Thyroid gland (tissue), 4 donors: ENCODE data around the gene SLC25A18. TPM values are rescaled to one million over a fixed set of nuclear protein-coding genes. Genes with fewer than 3 reads are reported as not detected.

Experiments used
- DNase-seq, 2 donors: peaks; one replicate each; pipeline ENCODE4 v3.0.0-alpha.2; 2019
- H3K27ac ChIP-seq, 3 donors: fragments of 200-600 bp; sonication (generic); 1 replicate in 2 of 3; 2 replicates in 1 of 3; pipeline ENCODE4 v1.5.1; 2016 to 2019; ENCODE audit warnings: mild to moderate bottlenecking in 1 of 3, moderate library complexity in 1 of 3
- H3K27me3 ChIP-seq: fragments of 200-600 bp; sonication (generic); one replicate; pipeline ENCODE4 v1.5.1; 2019
- H3K36me3 ChIP-seq, 2 donors: fragments of 200-600 bp; sonication (generic); one replicate each; pipeline ENCODE4 v1.5.1; 2016 to 2019
- H3K4me1 ChIP-seq, 2 donors: fragments of 200-600 bp; sonication (generic); one replicate each; pipeline ENCODE4 v1.5.1; 2017 to 2019
- H3K4me3 ChIP-seq, 3 donors: fragments of 200-600 bp; sonication (generic); replicated peaks in 1 of 3; 1 replicate in 2 of 3; 2 replicates in 1 of 3; pipeline ENCODE4 v1.5.1; 2016; ENCODE audit warnings: mild to moderate bottlenecking in 1 of 3
- H3K9me3 ChIP-seq: fragments of 200-600 bp; sonication (generic); one replicate; pipeline ENCODE4 v1.5.1; 2017
- CTCF ChIP-seq, 6 experiments: fragments of 200-600 bp in 3 of 6; fragments of 450-650 bp in 3 of 6; sonication (generic) in 3 of 6; IDR thresholded peaks; one replicate each; pipeline ENCODE4 v1.5.1; 2016 to 2019; ENCODE audit warnings: antibody characterized with exemption in 6 of 6, mild to moderate bottlenecking in 2 of 6, inconsistent platforms in 1 of 6, moderate library complexity in 1 of 6
- POLR2A ChIP-seq, 2 donors: fragments of 450-650 bp; IDR thresholded peaks; one replicate each; pipeline ENCODE4 v1.6.1; 2017; ENCODE audit warnings: antibody characterized with exemption in 2 of 2, mild to moderate bottlenecking in 2 of 2, moderate library complexity in 1 of 2
- WGBS, 2 donors: methylation state at CpG; one replicate each; pipeline ENCODE4 v1.1.5; 2017; 5-methylcytosine and 5-hydroxymethylcytosine counted together
- intact Hi-C: fragments of 100-400 bp; cut with DNase I; formaldehyde crosslinking; loops from one replicate; pipeline ENCODE4 v1.15.1; 2023
- total RNA-seq, 4 donors: library from RNA; depleted of rRNA; stranded (reverse); fragments of >200 nt; gene quantifications; one replicate each; pipeline ENCODE4 v1.2.3, GENCODE V29; 2016

SLC25A18 gene
- total RNA-seq, 4 donors from 2014 or later = 0.29 to 1.7 (median 0.84) TPM

- DNase-seq = no peak
- H3K4me3 ChIP-seq = peak overlapping the region in 2 of 3 donors; percentile 56 to 79
- no peaks in the 10 kb centered on the region for H3K36me3 ChIP-seq
- H3K27ac ChIP-seq = peak overlapping the region; percentile 92 to 99 (median 94)
- WGBS, 2 donors = 51 to 53% methylated on average over 10 of the region's 10 CpGs
- peaks cover 12 to 31% of the 10 kb centered on the region in 2 donors for H3K4me1 ChIP-seq
- H3K27me3 ChIP-seq = no peaks in the 10 kb centered on the region
- intact Hi-C loops = no loop called here
- TF ChIP-seq CTCF (IDR thresholded peaks at IDR 0.05) (no peak), POLR2A (IDR thresholded peaks at IDR 0.05) (no peak)
- no peaks in the 10 kb centered on the region for H3K9me3 ChIP-seq
Measured at GRCh38 chr22:17637490-17638181, 74.3 kb downstream of the SLC25A18 start.

GRCh38 chr22:17638182-17638431, 74.8 kb downstream of the SLC25A18 start:
- peak overlapping the region; percentile 92 to 99 (median 94) for H3K27ac ChIP-seq
- DNase-seq = no peak
- H3K9me3 ChIP-seq = no peaks in the 10 kb centered on the region
- TF ChIP-seq CTCF (IDR thresholded peaks at IDR 0.05) = no peak
- peak overlapping the region; percentile 56 to 79 (median 79) for H3K4me3 ChIP-seq
- no peaks in the 10 kb centered on the region for H3K36me3 ChIP-seq
- no peaks in the 10 kb centered on the region for H3K27me3 ChIP-seq
- intact Hi-C loops = no loop called here
- H3K4me1 ChIP-seq = peaks cover 12 to 28% of the 10 kb centered on the region in 2 donors
- WGBS, 2 donors = 1 to 2% methylated on average over 10 of the region's 10 CpGs

DNA sequence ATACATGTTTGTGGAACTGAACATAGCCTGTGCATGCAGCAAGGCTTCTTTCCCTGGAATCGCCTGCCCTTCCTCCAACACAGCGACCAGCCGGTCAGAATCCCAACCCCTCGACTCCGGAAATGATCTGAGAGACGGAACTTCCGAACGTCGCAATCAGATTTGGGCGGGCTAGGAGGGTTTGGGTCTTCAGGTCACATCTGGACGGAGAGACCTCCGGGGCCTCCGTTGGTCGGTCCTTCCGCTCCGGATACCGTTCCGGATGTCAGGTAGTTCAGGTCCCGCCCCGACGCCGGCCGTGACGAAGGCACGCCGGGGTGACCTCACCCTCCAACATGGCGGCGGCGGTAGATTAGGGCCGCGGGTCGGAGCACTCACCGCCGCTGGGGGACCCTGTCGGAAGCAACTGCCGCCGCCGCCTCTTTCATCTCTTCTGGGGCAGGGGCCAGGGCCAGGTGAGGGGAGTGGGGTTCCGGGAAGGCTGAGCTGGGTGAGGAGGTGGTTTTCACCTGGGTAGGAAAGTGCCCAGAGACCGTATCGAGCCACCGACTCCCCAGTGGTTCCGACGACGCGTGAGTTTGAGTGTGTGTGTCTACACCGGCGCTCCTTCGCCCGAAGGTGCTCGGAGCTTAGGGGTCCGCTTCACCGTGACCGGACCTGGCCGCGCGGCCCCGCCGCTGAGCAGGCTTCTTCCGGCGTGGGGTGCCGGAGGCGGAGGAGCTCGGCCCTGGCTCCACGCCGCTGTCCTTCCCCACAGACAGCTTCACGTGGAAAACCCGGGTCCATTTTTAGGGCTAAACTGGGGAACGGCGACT, 75.3 kb downstream of the SLC25A18 start, which contains the start of gene BCL2L13:
BCL2L13 (plus strand) TSS at position 326 of the 815 bp plus-strand sequence. CDS start 16,955 bp downstream, outside the sequence.
- peak; percentile 94 for DNase-seq
- peak in 1 of 6 experiments; percentile 4 for TF ChIP-seq CTCF (IDR thresholded peaks at IDR 0.05)
- peak; percentile 65 to 98 for TF ChIP-seq POLR2A (IDR thresholded peaks at IDR 0.05)
- WGBS, 2 donors = 0 to 1% methylated on average over 41 to 56 of the region's 70 CpGs
- intact Hi-C loops = no loop called here
- no peaks in the 10 kb centered on the region for H3K36me3 ChIP-seq
- peak within 1 kb of the TSS; percentile 92 to 99 (median 94) for H3K27ac ChIP-seq
- H3K27me3 ChIP-seq = no peaks in the 10 kb centered on the region
- H3K4me1 ChIP-seq = peaks cover 12 to 24% of the 10 kb centered on the region in 2 donors
- H3K9me3 ChIP-seq = no peaks in the 10 kb centered on the region
- peak within 1 kb of the TSS; percentile 56 to 79 (median 79) for H3K4me3 ChIP-seq

- Histone ChIP-seq H3K27ac (peak overlapping the region; percentile 92 to 99 (median 94)), H3K9me3 (no peaks in the 10 kb centered on the region), H3K27me3 (no peaks in the 10 kb centered on the region), H3K36me3 (no peaks in the 10 kb centered on the region), H3K4me3 (peak overlapping the region; percentile 56 to 79 (median 79)), H3K4me1 (peaks cover 12 to 17% of the 10 kb centered on the region in 2 donors)
- no peak for TF ChIP-seq CTCF (IDR thresholded peaks at IDR 0.05)
- no peak for TF ChIP-seq POLR2A (IDR thresholded peaks at IDR 0.05)
- 7 to 11% methylated on average over 8 of the region's 8 CpGs for WGBS, 2 donors
- intact Hi-C loops = no loop called here
- no peak for DNase-seq
Measured at GRCh38 chr22:17639247-17639741, 76.0 kb downstream of the SLC25A18 start.

Other genes starting within 250 kb of the SLC25A18 start
- gene CECR2, start 194.0 kb upstream of the SLC25A18 start, total RNA-seq = 1 to 10 TPM; 1.5 to 7.7 (median 2.1) TPM
- gene ATP6V1E1, start 65.3 kb downstream of the SLC25A18 start, total RNA-seq = 100 to 1,000 TPM in 3 of 4 donors, 10 to 100 TPM in 1; 88.6 to 132 (median 119) TPM
- 100 to 1,000 TPM in 1 of 4 donors, 10 to 100 TPM in 3; 46.0 to 103 (median 72.2) TPM for gene BCL2L13, start 75.3 kb downstream of the SLC25A18 start, total RNA-seq
- gene BID, start 211.0 kb downstream of the SLC25A18 start, total RNA-seq = 10 to 100 TPM in 3 of 4 donors, 1 to 10 TPM in 1; 4.6 to 18.3 (median 14.9) TPM